Vagina (tissue), 2 donors: Measurements from ENCODE around the gene DYRK1A. TPM values are rescaled to one million over a fixed set of nuclear protein-coding genes. Genes with fewer than 3 reads are reported as not detected.

Source experiments
- DNase-seq, 2 donors: peaks; one replicate each; pipeline ENCODE4 v3.0.0-alpha.2; 2017; ENCODE audit errors: extremely low spot score in 2 of 2
- H3K27ac ChIP-seq: fragments of 200-600 bp; sonication (generic); one replicate; pipeline ENCODE4 v1.5.1; 2019
- H3K27me3 ChIP-seq: fragments of 200-600 bp; sonication (generic); one replicate; pipeline ENCODE4 v1.5.1; 2019
- H3K36me3 ChIP-seq, 2 donors: fragments of 200-600 bp; sonication (generic); one replicate each; pipeline ENCODE4 v1.5.1; 2017 to 2019
- H3K4me1 ChIP-seq: fragments of 200-600 bp; sonication (generic); one replicate; pipeline ENCODE4 v1.5.1; 2019
- H3K4me3 ChIP-seq, 2 donors: fragments of 200-600 bp; sonication (generic); 1 replicate in 1 of 2; 2 replicates in 1 of 2; pipeline ENCODE4 v1.5.1; 2016 to 2019
- H3K9me3 ChIP-seq: fragments of 200-600 bp; sonication (generic); one replicate; pipeline ENCODE4 v1.5.1; 2019
- CTCF ChIP-seq, 3 experiments: fragments of 450-650 bp in 2 of 3; fragments of 200-600 bp in 1 of 3; sonication (generic) in 1 of 3; IDR thresholded peaks; one replicate each; pipeline ENCODE4 v1.5.1; 2017 to 2019; ENCODE audit warnings: antibody characterized with exemption in 3 of 3, mild to moderate bottlenecking in 2 of 3, moderate library complexity in 2 of 3
- POLR2A ChIP-seq, 2 donors: fragments of 450-650 bp; IDR thresholded peaks; one replicate each; pipeline ENCODE4 v1.6.1; 2017; ENCODE audit warnings: antibody characterized with exemption in 2 of 2, mild to moderate bottlenecking in 2 of 2, moderate library complexity in 2 of 2
- POLR2AphosphoS5 ChIP-seq, 2 donors: sonication (generic); formaldehyde crosslinking; IDR thresholded peaks; one replicate each; pipeline ENCODE4 v1.9.0; 2017; ENCODE audit warnings: antibody characterized with exemption in 2 of 2, mild to moderate bottlenecking in 2 of 2, low read depth in 1 of 2; ENCODE audit not compliant: insufficient read depth in 1 of 2
- intact Hi-C: fragments of 100-400 bp; cut with DNase I; formaldehyde crosslinking; loops from one replicate; pipeline ENCODE4 v1.15.1; 2023
- total RNA-seq: library from RNA; depleted of rRNA; stranded (reverse); fragments of >200 nt; gene quantifications from one replicate; pipeline ENCODE4 v1.2.3, GENCODE V29; 2016

Gene DYRK1A
- total RNA-seq, 1 donor from 2014 or later, result 78.1 TPM

- TF ChIP-seq CTCF (IDR thresholded peaks at IDR 0.05) (no peak), POLR2A (IDR thresholded peaks at IDR 0.05) (no peak), POLR2AphosphoS5 (IDR thresholded peaks at IDR 0.05; ENCODE audit: insufficient read depth in 1 of 2, low read depth in 1 of 2) (no peak)
- H3K27me3 ChIP-seq, result no peaks in the 10 kb centered on the region
- no peaks in the 10 kb centered on the region for H3K36me3 ChIP-seq
- peaks cover 92% of the 10 kb centered on the region for H3K4me1 ChIP-seq
- intact Hi-C loops, result no loop called here
- H3K4me3 ChIP-seq, result no peak overlapping the region
- no peaks in the 10 kb centered on the region for H3K9me3 ChIP-seq
- DNase-seq, result no peak
- no peak overlapping the region for H3K27ac ChIP-seq
Observed at GRCh38 chr21:37453350-37453749, 86.8 kb downstream of the DYRK1A start.

DNA sequence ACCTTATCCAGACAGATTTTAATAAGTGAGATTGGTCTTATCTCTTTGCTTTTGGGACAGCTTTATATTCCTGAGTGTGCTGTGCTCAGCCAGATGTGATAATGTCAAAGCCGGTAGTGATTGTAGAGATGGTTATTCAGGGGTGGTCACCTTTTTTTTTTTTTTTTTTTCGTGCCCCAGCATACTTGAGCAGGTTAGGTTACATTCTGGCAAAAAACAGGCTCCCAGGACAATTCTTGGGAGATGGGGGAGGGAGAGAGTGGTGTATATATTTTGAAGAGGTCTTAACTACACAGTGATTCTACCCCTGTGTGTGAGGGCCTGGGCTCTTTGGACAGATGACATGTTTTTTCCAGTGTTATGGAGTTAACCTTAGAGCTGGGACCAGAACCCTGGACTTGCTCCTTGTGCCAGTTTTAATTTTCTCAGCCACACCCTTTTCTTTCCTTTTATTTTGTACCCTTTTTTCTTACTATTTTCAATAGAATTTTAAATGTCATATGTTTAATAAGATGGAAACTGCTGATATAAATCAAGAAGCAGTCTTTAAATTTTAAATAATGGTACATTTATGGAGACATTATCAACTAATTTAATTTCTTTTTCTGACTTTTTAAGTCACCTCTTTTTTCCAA is 88.4 kb downstream of the DYRK1A start:
- Histone ChIP-seq H3K27me3 (no peaks in the 10 kb centered on the region), H3K36me3 (no peaks in the 10 kb centered on the region), H3K4me3 (no peak overlapping the region), H3K27ac (no peak overlapping the region), H3K4me1 (peaks cover 96% of the 10 kb centered on the region), H3K9me3 (no peaks in the 10 kb centered on the region)
- TF ChIP-seq POLR2A (IDR thresholded peaks at IDR 0.05) (no peak), CTCF (IDR thresholded peaks at IDR 0.05) (no peak), POLR2AphosphoS5 (IDR thresholded peaks at IDR 0.05; ENCODE audit: insufficient read depth in 1 of 2, low read depth in 1 of 2) (no peak)
- intact Hi-C loops, result no loop called here
- DNase-seq, result no peak

- TF ChIP-seq POLR2A (IDR thresholded peaks at IDR 0.05) (no peak), POLR2AphosphoS5 (IDR thresholded peaks at IDR 0.05; ENCODE audit: insufficient read depth in 1 of 2, low read depth in 1 of 2) (no peak), CTCF (IDR thresholded peaks at IDR 0.05) (no peak)
- H3K9me3 ChIP-seq, result no peaks in the 10 kb centered on the region
- H3K27ac ChIP-seq, result no peak overlapping the region
- peaks cover 96% of the 10 kb centered on the region for H3K4me1 ChIP-seq
- H3K4me3 ChIP-seq, result no peak overlapping the region
- H3K36me3 ChIP-seq, result no peaks in the 10 kb centered on the region
- intact Hi-C loops, result no loop called here
- H3K27me3 ChIP-seq, result no peaks in the 10 kb centered on the region
- no peak for DNase-seq
Observed at GRCh38 chr21:37455504-37455911, 88.9 kb downstream of the DYRK1A start.

DNA sequence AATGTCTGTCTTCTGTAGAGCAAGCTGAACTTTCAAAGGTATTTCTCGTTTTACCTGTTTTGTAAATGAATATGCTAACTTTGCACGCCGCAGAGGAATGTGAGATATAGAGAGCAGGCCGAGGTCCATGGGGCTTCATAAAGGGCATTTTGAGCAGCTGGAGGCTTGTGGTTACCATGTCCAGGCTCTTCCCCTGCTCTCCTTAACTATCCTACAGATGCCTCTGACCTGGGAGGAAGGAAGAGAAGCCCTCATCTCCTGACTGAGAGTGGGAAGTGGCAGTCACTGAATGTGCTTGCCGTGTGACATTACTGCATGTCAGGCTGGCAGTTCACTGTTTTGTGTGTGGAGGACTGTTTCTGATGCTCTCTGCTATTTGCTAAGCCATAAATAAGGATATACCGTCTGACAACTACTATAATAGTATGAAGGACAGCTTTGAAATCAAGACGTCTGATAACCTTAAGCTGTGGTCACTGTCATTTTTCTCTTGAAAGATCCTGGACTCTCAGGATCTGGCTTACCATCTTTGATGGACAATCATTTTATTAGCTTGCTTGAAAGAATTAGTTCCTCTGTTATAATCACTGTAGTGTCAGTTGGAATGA is 92.2 kb downstream of the DYRK1A start:
- intact Hi-C loops, result no loop called here
- Histone ChIP-seq H3K4me1 (peaks cover 85% of the 10 kb centered on the region), H3K27ac (no peak overlapping the region)

More for the DNA sequence above, 92.2 kb downstream of the DYRK1A start:
- Histone ChIP-seq H3K27me3 (no peaks in the 10 kb centered on the region), H3K4me3 (no peak overlapping the region), H3K9me3 (no peaks in the 10 kb centered on the region), H3K36me3 (no peaks in the 10 kb centered on the region)
- no peak for DNase-seq
- TF ChIP-seq CTCF (IDR thresholded peaks at IDR 0.05) (no peak), POLR2A (IDR thresholded peaks at IDR 0.05) (no peak), POLR2AphosphoS5 (IDR thresholded peaks at IDR 0.05; ENCODE audit: insufficient read depth in 1 of 2, low read depth in 1 of 2) (no peak)
